ENCODE results near the gene KCNH6. TPM values are rescaled to one million over a fixed set of nuclear protein-coding genes. Genes with fewer than 3 reads are reported as not detected.
A peak's percentile ranks its signal among the peaks of the same experiment; 100 is the strongest.

Gene KCNH6
- polyA plus RNA-seq, 1 of the 3 experiments (the other 2 are of a cell fraction) = 0.15 TPM

GRCh38 chr17:63549946-63550816, 27.0 kb downstream of the KCNH6 start, which contains the start of gene DCAF7:
TSS of gene DCAF7 (plus strand) at chr17:63550477. CDS start at chr17:63550678, 201 bp downstream.
- Histone ChIP-seq H3K4me3 (ENCODE audit: low read depth in 2 of 2, low read length in 1 of 2) (peak within 1 kb of the TSS; percentile 85 to 93), H3K4me1 (ENCODE audit: control insufficient read depth in 1 of 2, insufficient read depth in 2 of 2, low read depth in 1 of 2, low read length in 1 of 2) (peaks cover 9 to 30% of the 10 kb centered on the region in 2 experiments; a peak in 3 of 4 replicates), H3K79me2 (ENCODE audit: insufficient read depth) (peaks cover 62% of the 10 kb centered on the region), H3K36me3 (replicated peaks in 1 of 2; ENCODE audit: control insufficient read depth in 1 of 2, insufficient read depth in 2 of 2, low read length in 1 of 2) (peaks cover 4 to 14% of the 10 kb centered on the region in 2 experiments), H3K9me2 (no peaks in the 10 kb centered on the region), H3K4me2 (peak within 1 kb of the TSS; percentile 97), H2AFZ (ENCODE audit: low read depth) (peak within 1 kb of the TSS; percentile 98), H3K9me3 (no peaks in the 10 kb centered on the region), H3F3A (replicated peaks; ENCODE audit: insufficient read depth) (peaks cover 22% of the 10 kb centered on the region), H3K9ac (peak within 1 kb of the TSS; percentile 92), H3K27ac (ENCODE audit: low read depth in 2 of 2, low read length in 1 of 2) (peak within 1 kb of the TSS; percentile 90 to 92), H4K20me1 (ENCODE audit: insufficient read depth) (peaks cover 38% of the 10 kb centered on the region), H3K27me3 (ENCODE audit: insufficient read depth) (no peaks in the 10 kb centered on the region)
- WGBS (ENCODE audit: low lambda C conversion rate) = under 1% methylated on average over 59 of the region's 72 CpGs
- ChIA-PET POLR2A (interaction anchor here (0.6 to 4.6 kb wide), 14 partner anchors 12 to 125 kb away, joined by 3 to 27 read pairs (median 4); partner anchors contain the start of gene ACE), CTCF (interaction anchor here (0.8 to 6.0 kb wide), 16 partner anchors 8 to 316 kb away, joined by 3 to 44 read pairs (median 5); partner anchors contain the start of genes CYB561 and MAP3K3)
- DNase-seq = peak; percentile 100
- no peak for TF ChIP-seq NRF1 (IDR thresholded peaks at IDR 0.05; ENCODE audit: low read depth, low read length)
- no peak for TF ChIP-seq TCF12 (IDR thresholded peaks at IDR 0.05)
- TF ChIP-seq JUND (IDR thresholded peaks at IDR 0.05) = no peak
- peak; percentile 86 for TF ChIP-seq YY1 (IDR thresholded peaks at IDR 0.05; ENCODE audit: low read depth)
- TF ChIP-seq NFIC (IDR thresholded peaks at IDR 0.05; ENCODE audit: borderline replicate concordance) = no peak
- TF ChIP-seq FOXJ3 (CRISPR knock-in tag; IDR thresholded peaks at IDR 0.05) = no peak
- TF ChIP-seq MAX (IDR thresholded peaks at IDR 0.05; ENCODE audit: low read depth) = peak; percentile 92
- peak; percentile 98 for TF ChIP-seq GABPA (IDR thresholded peaks at IDR 0.05; ENCODE audit: low read depth)
- TF ChIP-seq REST (IDR thresholded peaks at IDR 0.05; ENCODE audit: low read depth, low read length) = peak; percentile 59; the same call in 1 of the 2 replicates
- TF ChIP-seq RXRA (IDR thresholded peaks at IDR 0.05; ENCODE audit: borderline replicate concordance, low read depth) = no peak
- peak; percentile 93 for TF ChIP-seq POLR2AphosphoS5 (IDR thresholded peaks at IDR 0.05; ENCODE audit: low read depth, low read length)
- TF ChIP-seq RCOR1 (IDR thresholded peaks at IDR 0.05; ENCODE audit: low read length) = 0 out of 2 replicates have a peak, but pooled peaks have one; percentile 18
- peak; percentile 97 for TF ChIP-seq IRF3 (IDR thresholded peaks at IDR 0.05; ENCODE audit: low read depth, low read length)
- TF ChIP-seq ELF1 (IDR thresholded peaks at IDR 0.05) = peak; percentile 95
- TF ChIP-seq ZBTB33 (IDR thresholded peaks at IDR 0.05; ENCODE audit: borderline replicate concordance, low read depth) = peak; percentile 52; the same call in 1 of the 2 replicates
- peak; percentile 80 for TF ChIP-seq GATA2 (CRISPR knock-in tag; IDR thresholded peaks at IDR 0.05)
- TF ChIP-seq USF2 (IDR thresholded peaks at IDR 0.05; ENCODE audit: borderline replicate concordance, low read depth, low read length) = no peak
- no peak for TF ChIP-seq CTCF (IDR thresholded peaks at IDR 0.05)
- no peak for TF ChIP-seq MEF2A (IDR thresholded peaks at IDR 0.05; ENCODE audit: borderline replicate concordance, low read depth)
- TF ChIP-seq PBX3 (IDR thresholded peaks at IDR 0.05) = peak; percentile 100
- TF ChIP-seq RFX5 (IDR thresholded peaks at IDR 0.05; ENCODE audit: low read length) = peak; percentile 42; the same call in 1 of the 2 replicates

Data from SK-N-SH (cell line).